Measurements from ENCODE around the gene MMP24.

Gene MMP24

GRCh38 chr20:35316086-35316485 lies 89.6 kb downstream of the MMP24 start:
- in situ Hi-C loops (cut with HindIII; ENCODE audit: low sequenced_read_pairs), result loop anchor here (25.0 kb wide), 1 partner anchor 121 kb away; the partner anchor contains the start of gene GDF5
- no peak overlapping the region for H3K4me3 ChIP-seq (ENCODE audit: low read depth, low read length)
- no peak for DNase-seq (ENCODE audit: low read depth, low spot score)
- TF ChIP-seq CTCF (IDR thresholded peaks at IDR 0.05; ENCODE audit: low read depth, low read length), result no peak

- H3K4me3 ChIP-seq (ENCODE audit: low read depth, low read length), result no peak overlapping the region
- no peak for TF ChIP-seq CTCF (IDR thresholded peaks at IDR 0.05; ENCODE audit: low read depth, low read length)
- in situ Hi-C loops (cut with HindIII; ENCODE audit: low sequenced_read_pairs), result loop anchor here (25.0 kb wide), 1 partner anchor 120 kb away; the partner anchor contains the start of gene GDF5
- no peak for DNase-seq (ENCODE audit: low read depth, low spot score)
Measured at GRCh38 chr20:35317416-35318210, 91.1 kb downstream of the MMP24 start.

DNA sequence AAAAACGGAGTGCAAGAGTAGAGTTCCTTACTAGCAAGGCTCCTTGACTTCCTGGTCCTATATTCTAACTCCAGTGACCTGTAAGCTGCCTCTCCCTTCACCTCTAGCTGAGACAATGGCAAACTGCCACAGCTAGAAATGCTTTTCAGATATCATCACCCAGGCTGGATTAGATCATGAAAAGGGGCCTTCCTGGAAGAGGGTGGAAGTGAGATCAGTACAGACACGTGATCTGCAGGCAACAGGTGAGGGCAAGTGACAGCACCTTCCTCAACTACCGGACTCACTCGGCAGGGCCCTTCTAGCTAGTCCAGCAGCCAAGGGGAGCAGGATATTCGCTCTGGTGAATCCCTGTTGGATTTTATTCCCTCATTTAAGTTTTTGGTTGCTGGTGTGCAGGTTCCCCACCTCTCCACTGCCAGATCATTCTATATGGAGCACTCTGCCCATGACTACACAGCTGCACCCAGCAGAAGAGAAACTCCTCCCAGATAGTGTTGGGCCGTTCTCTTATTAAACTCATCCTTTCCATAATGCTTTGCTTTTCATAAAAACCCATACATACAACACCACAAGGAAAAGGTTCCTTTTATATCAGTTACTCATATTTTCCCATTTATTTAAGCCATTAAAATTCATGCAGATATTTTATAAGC lies 92.1 kb downstream of the MMP24 start:
- DNase-seq (ENCODE audit: low read depth, low spot score), result peak; percentile 86

GRCh38 chr20:35319192-35319870 lies 92.8 kb downstream of the MMP24 start:
- no peak for TF ChIP-seq CTCF (IDR thresholded peaks at IDR 0.05; ENCODE audit: low read depth, low read length)
- H3K4me3 ChIP-seq (ENCODE audit: low read depth, low read length), result no peak overlapping the region
- DNase-seq (ENCODE audit: low read depth, low spot score), result peak; percentile 75
- in situ Hi-C loops (cut with HindIII; ENCODE audit: low sequenced_read_pairs), result loop anchor here (25.0 kb wide), 1 partner anchor 118 kb away; the partner anchor contains the start of gene GDF5

More for the DNA sequence above, 92.1 kb downstream of the MMP24 start:
- H3K4me3 ChIP-seq (ENCODE audit: low read depth, low read length), result no peak overlapping the region
- TF ChIP-seq CTCF (IDR thresholded peaks at IDR 0.05; ENCODE audit: low read depth, low read length), result no peak
- in situ Hi-C loops (cut with HindIII; ENCODE audit: low sequenced_read_pairs), result loop anchor here (25.0 kb wide), 1 partner anchor 119 kb away; the partner anchor contains the start of gene GDF5

DNA sequence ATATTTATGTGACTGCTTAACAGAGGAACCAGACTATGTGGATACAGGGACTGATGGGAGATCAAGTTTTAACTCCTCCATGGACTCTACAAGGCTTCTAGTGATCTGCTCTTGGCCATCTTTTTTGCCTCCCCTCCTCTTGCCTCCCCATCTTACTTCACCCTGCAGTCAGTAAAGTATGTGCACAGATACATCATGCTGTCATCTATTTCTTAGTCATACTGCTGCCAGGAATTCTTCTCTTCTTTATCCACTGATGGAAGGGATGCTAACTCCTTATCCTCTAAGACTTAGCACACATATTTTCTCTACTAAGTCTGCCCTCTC lies 93.3 kb downstream of the MMP24 start:
- in situ Hi-C loops (cut with HindIII; ENCODE audit: low sequenced_read_pairs), result loop anchor here (25.0 kb wide), 1 partner anchor 117 kb away; the partner anchor contains the start of gene GDF5
- H3K4me3 ChIP-seq (ENCODE audit: low read depth, low read length), result no peak overlapping the region
- peak; percentile 52 for DNase-seq (ENCODE audit: low read depth, low spot score)
- TF ChIP-seq CTCF (IDR thresholded peaks at IDR 0.05; ENCODE audit: low read depth, low read length), result no peak

DNA sequence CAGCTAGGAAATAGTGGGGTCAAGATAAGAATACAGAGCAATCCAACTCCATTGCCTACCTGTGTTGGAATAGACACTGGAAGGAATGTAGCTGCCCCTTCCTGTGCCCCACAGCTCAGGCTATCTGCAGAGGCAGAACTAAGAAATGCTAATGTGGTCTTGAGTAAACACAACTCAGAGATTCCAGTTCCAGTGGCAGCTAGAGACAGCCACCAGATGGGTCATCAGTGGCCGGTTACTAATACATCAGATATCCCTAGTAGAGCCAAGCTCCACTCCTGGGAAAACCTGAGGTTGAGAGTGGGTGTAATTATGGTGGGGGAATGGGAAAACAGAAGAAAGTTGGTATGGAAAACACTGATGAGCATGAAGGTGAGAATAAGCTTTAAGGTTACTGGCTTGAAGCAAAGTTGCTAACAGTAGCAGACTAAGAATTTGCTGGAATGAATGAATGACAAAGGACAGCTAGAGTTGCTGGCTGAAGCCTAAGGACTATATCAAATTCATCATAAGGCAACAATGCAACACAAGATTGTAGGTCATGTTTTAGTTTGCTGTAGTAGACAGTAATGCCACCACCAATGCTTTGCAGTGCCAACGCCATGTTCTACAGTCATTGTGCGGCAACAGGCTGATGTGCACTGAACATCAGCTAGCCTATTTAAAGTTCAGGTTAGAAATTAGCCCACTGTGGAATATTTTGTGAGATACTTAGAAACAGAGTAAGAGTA lies 94.1 kb downstream of the MMP24 start:
- H3K4me3 ChIP-seq (ENCODE audit: low read depth, low read length), result no peak overlapping the region

More for the DNA sequence above, 94.1 kb downstream of the MMP24 start:
- in situ Hi-C loops (cut with HindIII; ENCODE audit: low sequenced_read_pairs), result loop anchor here (25.0 kb wide), 1 partner anchor 117 kb away; the partner anchor contains the start of gene GDF5
- peak; percentile 85 for DNase-seq (ENCODE audit: low read depth, low spot score)
- TF ChIP-seq CTCF (IDR thresholded peaks at IDR 0.05; ENCODE audit: low read depth, low read length), result no peak

Data from astrocyte of the spinal cord (primary cell).